NK-92 (cell line): ENCODE measurements around the gene YBEY.

ENCODE experiments used
- DNase-seq: peaks from one replicate; lab custom pipeline; 2025; ENCODE audit not compliant: unreplicated experiment; lab: John Stamatoyannopoulos, UW

Gene YBEY

DNA sequence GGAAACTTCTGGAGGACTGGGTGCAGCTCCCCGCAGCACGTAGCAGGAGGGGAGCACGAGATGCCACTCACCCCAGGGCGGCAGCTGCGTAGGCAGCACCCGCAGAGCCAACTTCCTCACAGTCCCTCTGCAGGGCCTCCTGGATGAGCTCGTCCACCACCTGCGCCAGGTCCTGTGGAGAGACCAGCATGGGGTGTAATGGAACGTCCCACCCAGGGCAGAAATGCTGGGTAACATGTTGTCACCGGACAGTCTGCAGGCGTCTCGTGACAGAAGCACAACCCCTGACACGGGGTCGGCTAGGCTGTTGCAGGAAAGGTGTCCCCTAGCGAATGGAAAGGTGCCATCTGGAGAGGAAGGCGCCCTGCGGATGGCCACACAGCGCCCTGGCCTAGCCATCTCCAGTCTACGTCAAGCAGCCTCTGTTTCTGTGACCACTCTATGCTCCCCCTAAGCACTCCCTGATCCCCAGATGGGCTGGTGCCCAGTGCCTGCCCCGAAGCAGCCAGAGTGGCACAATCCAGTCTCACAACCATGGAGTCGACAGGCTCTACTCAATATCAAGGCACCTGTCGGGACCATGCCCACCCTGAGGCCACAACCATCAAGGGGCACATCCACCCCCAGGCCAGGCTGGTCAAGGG is 22.0 kb upstream of the YBEY start:
- DNase-seq = no peak

DNA sequence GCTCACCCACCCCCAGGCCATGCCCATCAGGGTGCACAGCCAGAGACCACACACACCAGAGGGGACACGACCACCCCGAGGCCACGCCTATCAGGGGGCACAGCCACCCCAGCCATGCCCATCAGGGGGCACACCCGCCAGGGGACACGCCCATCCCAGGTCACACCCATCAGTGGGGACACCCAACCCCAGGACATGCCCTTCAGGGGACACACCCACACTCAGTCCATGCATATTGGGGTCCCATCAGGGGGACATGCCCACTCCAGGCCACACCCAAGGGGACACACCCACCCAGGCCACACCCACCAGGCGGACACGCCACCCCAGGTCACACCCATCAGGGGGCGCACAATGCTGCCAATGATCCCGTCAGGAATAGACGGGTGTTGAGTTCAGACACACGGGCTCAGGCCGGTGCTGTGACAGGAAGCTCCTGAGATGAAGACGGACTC is 21.4 kb upstream of the YBEY start:
- DNase-seq = no peak

DNA sequence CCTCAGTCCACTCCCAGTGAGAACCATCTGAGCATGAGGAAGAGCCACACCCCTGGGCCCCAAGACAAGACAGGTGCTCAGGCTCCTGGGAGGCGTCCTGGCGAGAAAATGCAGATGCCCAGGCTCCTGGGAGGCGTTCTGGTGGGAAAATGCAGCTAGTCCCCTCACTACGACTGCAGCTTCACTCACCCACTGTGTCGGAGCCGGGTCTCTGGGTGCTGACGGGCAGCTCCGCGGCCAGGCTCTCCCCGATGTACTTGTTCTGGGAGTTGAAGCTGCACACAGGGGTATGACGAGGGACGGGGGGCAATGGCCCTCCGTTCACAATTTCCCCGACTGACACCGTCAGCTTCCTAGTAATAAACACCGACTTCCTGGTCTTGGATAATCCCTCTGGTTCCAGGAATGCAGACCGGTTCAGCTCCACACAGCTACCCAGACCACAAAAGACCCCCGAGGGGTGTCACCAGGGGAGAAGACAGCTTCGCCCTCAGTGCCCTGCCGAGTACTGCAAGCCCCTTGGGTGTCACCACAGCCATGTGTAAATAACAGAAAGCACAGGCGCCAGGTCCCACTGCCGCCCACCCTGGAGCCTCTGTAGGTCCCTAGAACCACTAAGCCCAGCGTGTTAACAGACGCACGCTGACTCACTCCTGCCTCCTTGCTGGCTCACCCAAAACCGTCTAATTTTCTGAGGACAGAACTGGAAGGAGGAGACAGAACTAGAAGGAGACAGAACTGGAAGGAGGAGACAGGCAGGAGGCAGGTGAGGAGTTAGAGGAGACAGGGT is 20.2 kb upstream of the YBEY start:
- DNase-seq = no peak

DNA sequence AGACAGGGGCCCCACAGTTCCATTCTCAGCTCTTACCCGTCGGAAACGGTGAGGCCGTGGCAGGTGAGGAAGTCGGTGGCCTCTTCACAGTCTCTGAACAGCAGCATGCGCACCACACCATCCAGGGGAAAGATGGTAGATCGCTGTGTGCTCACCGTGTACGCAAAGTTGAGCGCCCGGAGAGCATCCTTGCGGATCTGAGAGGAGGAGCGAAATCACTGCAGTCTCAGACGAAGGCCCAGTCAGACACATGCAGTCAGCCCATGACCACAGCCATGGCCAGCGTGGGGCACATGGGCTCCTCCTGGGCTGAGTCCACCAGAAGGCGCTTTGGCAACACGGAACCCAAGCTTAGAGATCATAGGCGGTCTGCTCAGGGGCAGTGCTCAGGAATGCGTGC is 19.2 kb upstream of the YBEY start:
- no peak for DNase-seq

DNA sequence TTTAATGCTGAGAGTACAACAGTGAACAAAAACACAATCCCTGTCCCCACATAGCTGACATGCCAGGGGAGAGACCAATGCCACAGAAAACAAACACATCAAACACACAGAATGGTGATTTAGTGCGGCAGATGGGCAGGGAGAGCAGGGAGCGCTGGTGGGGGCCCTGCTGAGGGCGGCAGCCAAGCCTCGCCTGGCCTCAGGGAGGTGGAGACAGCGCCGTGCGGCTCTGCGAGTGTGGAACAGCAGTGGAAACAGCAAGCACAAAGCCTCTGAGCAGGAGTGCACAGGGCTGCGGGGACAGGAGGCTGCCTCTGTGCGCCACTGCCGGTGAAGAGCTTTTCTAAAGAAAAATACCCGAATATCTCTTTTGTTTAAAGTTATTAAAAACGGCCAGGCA is 17.8 kb upstream of the YBEY start:
- no peak for DNase-seq

DNA sequence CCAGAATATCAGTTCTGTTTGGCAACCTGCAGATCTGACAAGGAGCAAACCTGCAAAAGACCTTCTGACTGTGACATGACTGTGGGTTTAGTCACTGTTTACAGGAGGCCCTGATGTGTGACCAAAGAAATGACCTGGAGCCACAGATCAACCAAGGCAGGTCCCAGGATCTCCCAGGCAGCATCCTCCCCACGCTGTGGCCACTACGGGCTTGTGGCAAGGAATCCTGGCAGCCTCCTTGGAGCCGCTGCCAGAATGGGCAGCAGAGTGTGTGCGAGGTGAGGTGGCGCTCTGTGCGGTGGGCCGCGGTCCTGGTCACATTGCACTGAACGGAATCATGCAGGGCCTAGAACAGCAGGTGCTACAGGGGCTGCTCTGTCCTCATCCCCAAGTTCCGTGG is 16.7 kb upstream of the YBEY start:
- no peak for DNase-seq

DNA sequence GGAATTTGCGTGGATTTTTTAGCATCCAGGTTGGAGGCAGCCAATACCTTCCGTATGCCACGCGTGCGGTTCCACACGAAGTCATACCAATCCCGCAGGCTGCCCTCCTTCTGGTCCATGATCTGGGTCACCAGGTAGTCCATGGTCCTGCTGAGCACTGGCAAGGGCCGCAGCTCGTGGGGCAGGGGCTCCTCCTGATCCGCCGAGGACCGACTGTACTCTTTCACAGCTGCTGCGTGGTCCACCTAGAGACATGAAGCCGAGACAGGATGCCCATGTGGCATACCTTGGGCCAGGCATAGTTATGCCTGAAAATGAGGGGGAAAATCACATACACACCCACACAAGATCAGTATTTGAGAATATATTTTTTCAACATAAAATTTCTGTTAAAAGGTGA is 12.8 kb upstream of the YBEY start:
- no peak for DNase-seq

DNA sequence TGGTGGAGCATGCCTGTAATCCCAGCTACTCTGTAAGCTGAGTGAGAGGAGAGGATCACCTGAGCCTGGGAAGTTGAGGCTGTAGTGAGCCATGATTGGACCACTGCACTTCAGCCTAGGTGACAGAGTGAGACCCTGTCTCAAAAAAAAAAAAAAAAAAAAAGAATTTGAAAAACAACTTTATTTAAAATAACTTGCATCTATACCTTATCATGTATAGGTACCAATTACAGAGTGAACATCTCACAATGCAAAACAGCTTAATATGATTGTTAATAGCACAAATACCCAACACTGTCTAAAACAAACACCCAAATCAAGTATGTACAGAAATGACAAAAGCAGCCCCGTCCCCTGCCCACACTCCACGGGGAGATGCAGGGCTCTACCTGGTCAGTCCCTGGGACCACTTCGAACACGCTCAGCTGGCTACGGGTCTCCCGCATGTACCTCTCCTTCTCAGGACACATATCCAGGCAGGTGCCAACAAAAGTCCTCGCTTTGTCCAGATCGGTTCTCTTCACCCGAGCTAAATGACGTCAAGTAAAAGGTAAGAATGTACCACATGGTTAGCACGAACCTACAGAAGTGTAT is 11.2 kb upstream of the YBEY start:
- DNase-seq = no peak

DNA sequence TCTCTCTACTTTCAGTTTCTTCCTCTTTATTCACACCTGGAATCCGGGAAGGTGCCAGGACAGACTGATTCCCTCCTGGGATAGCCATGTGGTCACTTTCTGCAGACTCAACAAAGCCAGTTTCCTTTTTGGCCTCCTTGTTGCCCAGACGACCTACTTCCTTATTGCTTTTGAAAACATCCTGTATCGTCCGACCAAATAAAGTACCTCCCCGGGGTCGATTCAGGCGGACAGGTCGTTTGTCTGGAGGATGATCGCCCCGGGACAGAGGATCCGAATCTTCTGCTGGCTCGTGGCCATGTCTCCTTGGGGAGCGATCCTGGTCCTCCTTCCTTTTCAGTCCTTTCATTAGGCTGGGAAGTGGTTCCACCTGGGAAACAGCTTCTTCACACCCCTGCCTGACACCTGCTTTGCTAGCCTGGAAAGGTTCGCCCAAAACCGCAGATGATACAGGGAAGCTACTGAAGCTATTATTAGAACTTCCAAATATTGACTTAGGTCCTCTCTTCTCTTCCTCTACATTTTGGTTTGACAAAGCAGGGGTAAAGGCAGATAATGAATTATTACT is 2.0 kb upstream of the YBEY start:
- DNase-seq = no peak

DNA sequence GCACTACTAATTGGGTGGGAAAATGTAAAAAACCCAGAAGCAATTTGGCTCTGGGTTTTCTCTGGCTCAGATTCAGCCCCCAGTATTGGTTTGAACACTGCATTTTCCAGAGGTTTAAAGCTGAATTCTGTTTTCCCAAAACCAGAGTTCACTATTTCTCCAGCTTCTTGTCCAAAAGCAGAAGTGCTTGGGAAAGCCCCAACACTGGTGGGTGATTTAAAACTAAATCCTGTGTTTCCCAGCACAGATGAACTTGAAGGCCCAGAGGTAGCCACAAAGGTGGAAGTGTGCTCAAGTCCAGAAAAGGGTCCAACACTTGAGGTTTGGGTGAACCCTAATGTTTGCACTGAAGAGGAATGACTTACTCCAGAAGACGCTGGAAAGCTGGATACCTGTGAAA is 1.4 kb upstream of the YBEY start:
- no peak for DNase-seq

DNA sequence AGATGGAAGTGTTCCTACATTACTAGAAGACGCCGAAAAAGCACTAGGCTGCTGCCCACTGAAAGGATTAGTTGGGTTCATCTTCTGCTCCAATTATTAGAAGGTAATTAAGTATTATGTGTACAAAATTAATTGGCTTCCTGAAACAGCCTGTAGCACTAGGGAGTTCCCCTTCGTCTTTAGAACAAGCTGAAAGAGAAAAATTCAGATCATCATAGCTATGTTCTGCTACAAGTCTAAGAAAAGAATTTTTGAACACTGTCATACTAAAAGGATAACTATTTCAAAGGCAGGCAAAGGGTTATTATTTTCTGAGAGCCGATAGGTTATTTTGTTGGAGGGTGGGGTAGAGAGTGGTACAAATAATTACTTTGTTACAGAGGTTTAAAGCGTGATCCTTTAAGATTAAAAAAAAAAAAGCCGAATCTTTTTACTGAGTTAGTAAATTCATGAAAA is 908 bp upstream of the YBEY start, which contains the start of gene MCM3AP:
Gene MCM3AP, minus strand, starts transcription at position 406 of the 456 bp plus-strand sequence. Its CDS starts 325 bp downstream, at position 81.
- no peak for DNase-seq

DNA sequence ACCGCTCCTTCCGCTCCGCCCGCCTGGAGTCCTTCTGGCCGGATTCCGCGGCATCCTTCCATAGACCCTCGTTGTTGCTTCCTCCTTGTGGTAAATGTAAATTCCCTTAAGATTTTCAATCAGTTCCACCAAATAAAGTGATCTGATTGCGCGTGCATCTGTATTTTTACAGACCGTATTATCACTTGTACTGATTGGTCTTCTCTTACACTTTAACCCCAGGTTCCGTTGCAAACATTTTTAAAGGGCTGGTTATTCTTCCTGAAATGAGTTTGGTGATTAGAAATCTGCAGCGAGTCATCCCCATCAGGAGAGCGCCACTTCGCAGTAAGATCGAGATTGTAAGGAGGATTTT is 483 bp downstream of the YBEY start:
- DNase-seq = no peak

DNA sequence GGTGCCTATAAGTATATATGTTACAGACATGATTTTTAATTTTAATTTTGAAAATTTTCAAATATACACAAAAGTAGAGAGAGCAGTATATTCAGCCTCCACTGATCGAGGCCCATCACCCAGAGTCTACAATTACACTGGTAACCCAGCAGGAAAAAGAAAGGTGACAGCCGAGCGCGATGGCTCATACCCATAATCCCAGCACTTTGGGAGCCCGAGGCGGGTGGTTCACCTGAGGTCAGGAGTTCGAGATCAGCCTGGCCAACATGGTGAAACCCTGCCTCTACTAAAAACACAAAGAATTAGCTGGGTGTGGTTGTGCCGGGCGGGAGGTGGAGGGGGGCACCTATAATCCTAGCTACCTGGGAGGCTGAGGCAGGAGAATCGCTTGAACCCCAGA is 1.4 kb downstream of the YBEY start:
- DNase-seq = no peak

DNA sequence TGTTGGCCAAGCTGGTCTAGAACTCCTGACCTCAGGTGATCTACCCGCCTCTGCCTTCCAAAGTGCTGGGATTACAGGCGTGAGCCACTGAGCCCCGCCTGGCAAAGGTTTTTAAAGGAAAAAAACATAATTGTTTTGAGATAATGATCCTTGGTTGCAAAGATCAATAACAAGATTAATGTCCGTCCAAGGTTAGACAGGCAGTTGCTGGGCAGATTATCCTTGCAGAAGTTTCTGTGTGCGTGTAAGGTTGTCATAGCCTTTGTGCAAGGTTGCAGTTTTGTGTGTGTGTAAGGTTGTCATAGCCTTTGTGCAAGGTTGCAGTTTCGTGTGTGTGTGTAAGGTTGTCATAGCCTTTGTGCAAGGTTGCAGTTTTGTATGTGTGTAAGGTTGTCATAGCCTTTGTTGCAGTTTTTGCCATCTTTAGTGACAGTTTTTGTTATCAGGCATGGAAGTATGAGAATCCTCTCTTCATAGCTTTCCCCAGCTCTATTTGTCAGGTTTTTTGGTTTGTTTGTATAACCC is 3.6 kb downstream of the YBEY start:
- DNase-seq = no peak

DNA sequence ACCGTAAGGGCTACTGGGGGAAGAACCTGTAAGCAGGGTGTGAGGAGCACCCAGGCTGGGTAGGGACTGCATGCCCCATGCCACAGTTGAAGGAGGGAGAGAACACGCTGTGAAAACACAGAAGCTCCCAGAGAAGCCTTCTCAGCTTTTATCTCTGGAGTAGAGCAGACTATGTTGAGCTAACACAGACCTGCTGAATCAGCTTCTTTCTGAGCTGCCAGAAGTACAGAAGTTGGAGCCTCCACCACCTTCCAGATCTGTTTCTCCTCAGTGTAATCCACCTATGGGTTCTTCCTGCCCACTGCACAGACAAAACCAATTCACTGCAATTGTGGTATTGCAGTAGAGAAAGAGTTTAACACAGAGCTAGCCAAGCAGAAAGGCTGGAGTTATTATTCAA is 5.4 kb downstream of the YBEY start:
- DNase-seq = no peak

DNA sequence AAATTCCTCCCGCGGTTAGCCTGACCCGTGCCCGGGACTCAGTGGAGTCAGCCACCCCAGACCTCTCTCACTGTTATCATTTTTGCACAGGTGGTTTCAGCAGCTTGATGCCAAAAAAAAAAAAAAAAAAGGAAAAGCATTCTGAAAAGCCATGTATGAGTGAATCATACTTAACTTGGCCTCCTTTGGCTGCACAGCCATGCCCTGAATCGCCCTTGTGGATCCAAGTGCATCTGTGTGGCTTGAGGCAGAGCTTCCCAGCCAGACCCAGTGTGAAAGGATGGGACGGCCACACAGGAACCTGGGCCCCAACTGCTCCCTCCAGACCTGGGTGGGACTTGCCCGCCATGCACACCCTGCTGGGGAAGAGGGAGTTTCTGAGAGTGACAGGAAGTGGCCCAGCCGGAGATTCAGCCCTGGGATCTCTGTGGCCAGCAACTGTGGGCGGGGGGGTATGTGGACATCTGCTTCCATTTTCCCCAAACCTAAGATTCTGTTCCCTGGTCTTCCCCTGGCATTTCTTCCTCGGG is 8.6 kb downstream of the YBEY start:
- no peak for DNase-seq

DNA sequence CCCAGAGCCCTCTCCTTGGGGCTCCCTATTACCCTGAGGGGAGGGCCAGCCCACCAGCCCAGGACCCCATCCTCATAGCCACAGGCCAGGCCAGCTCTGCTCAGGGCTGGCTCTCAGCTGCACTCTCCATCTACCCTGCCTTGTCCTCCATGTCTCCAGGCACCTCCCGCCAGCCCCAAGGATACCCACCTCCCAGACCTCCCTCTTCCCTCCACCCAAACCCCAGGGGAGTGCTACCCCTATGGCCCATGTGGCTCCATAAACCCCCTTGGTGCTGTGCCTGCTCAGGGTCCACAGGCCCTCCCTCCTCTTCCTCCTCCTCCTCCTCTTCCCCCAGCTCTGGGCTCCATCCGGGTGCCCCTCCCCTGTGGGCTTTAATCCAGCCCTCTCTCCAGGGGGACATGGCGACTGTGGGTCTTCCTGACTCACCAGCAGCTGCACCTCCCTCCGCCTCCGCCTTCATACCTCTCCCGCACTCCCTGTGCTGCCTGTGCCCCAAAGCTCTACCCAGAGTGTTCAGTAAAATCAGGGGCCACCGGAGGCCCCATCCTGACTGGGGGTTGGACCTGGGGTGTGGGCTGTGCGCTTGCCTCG is 9.1 kb downstream of the YBEY start:
- DNase-seq = no peak

DNA sequence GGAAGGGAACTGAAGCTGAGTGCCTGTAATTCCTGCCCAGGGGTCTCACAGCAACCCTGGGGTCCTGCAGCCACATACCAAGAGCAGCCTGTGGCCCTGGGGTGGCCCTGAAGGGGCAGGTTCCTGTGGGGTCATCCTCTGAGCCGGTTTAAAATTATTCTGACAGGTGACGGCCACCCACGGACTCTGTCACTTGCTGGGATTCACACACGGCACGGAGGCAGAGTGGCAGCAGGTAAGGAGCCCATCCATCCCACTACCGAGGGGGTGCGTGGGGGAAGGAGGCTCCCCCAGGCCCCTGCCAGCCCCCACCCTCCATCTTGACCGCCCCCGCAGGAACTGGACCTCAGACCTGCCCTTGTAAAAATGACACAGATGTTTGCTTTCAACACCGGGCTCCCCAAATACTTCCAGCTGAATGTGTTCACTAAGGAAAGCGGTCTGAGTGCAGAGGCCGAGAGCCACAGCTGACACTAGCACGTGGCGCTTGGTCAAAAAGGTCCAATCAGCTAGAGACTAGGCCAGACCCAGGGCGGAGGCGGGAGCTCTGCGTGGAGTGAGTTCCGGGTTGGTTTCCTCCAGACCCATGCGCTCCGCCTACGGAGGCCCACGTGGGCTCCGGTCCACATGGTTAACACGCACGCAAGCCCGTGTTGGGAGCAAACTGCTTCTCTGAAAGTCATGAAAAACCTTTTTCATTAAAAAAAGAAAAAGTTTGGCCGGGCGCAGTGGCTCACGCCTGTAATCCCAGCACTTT is 10.0 kb downstream of the YBEY start:
- DNase-seq = no peak

DNA sequence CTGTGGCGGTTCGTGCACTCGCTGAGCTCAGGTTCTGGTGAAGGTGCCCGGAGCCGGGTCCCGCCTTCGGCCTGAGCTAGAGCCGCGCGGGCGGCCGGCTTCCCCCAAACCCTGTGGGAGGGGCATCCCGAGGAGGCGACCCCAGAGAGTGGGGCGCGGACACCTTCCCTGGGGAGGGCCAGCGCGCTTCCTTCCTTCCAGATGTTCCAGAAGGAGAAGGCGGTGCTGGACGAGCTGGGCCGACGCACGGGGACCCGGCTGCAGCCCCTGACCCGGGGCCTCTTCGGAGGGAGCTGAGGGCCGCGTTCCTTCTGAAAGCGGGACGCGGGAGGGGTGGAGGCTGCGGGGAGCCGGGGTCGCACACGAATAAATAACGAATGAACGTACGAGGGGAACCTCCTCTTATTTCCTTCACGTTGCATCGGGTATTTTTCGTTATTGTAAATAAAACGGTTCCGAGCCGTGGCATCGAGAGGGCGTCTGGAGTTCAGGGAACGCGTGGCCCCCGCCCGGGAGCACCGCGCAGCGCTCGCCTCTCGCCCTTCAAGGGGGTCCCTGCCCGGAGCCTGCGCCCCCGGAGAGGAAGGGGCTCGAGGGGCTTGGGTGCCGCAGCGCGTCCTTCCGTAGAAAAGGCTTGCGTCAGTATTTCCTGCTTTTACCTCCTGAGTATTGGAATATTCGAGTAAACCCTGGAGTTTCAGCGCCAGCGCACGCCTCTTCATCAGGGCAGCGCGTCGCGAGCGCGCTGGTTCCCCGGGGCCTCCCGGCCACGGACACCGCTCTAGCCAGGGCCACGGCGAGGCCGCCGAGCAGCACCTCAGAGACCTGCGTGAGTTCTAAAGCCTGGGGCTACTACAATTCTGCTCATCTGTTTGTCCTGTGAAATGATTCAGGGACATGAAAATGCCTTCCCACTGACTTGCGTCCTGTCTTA is 11.5 kb downstream of the YBEY start:
- DNase-seq = no peak
